ENCODE measurements around the gene ZNRF2.

ZNRF2 gene

GRCh38 chr7:30240106-30240800, 44.1 kb upstream of the ZNRF2 start:
- TF ChIP-seq EZH2 (optimal IDR thresholded peaks at IDR 0.05; ENCODE audit: low read depth, low read length): no peak
- TF ChIP-seq CTCF (IDR thresholded peaks at IDR 0.05; ENCODE audit: low read length): no peak
- no peak for TF ChIP-seq EZH2phosphoT487 (IDR thresholded peaks at IDR 0.05; ENCODE audit: low read length)
- Histone ChIP-seq H3K27me3 (replicated peaks; ENCODE audit: insufficient read depth, low read length) (no peaks in the 10 kb centered on the region), H2AFZ (ENCODE audit: low read length) (no peak overlapping the region), H3K4me2 (ENCODE audit: low read depth, low read length) (0 out of 2 replicates have a peak overlapping the region, but pooled peaks have one; percentile 8), H3K4me1 (ENCODE audit: low read length) (peaks cover 46% of the 10 kb centered on the region), H3K9me3 (replicated peaks; ENCODE audit: insufficient read depth, low read length) (no peaks in the 10 kb centered on the region), H3K9ac (ENCODE audit: low read length) (no peak overlapping the region), H3F3A (ENCODE audit: insufficient read depth, low read length) (peaks cover 27% of the 10 kb centered on the region), H4K20me1 (ENCODE audit: insufficient read depth, low read length) (no peaks in the 10 kb centered on the region), H3K27ac (ENCODE audit: low read length) (no peak overlapping the region), H3K79me2 (ENCODE audit: low read length) (no peaks in the 10 kb centered on the region), H3K9me2 (replicated peaks; ENCODE audit: insufficient read depth, low read length) (no peaks in the 10 kb centered on the region), H3K36me3 (replicated peaks; ENCODE audit: insufficient read depth, low read length) (no peaks in the 10 kb centered on the region), H3K4me3 (ENCODE audit: low read length) (no peak overlapping the region)
- DNase-seq: no peak

- Histone ChIP-seq H2AFZ (ENCODE audit: low read length) (no peak overlapping the region), H3K4me3 (ENCODE audit: low read length) (no peak overlapping the region), H3K4me1 (ENCODE audit: low read length) (peaks cover 41% of the 10 kb centered on the region), H3K4me2 (ENCODE audit: low read depth, low read length) (no peak overlapping the region), H3K27me3 (replicated peaks; ENCODE audit: insufficient read depth, low read length) (no peaks in the 10 kb centered on the region), H3K79me2 (ENCODE audit: low read length) (no peaks in the 10 kb centered on the region), H3K9me2 (replicated peaks; ENCODE audit: insufficient read depth, low read length) (no peaks in the 10 kb centered on the region), H3K9me3 (replicated peaks; ENCODE audit: insufficient read depth, low read length) (no peaks in the 10 kb centered on the region), H3K27ac (ENCODE audit: low read length) (no peak overlapping the region), H3K36me3 (replicated peaks; ENCODE audit: insufficient read depth, low read length) (no peaks in the 10 kb centered on the region), H4K20me1 (ENCODE audit: insufficient read depth, low read length) (no peaks in the 10 kb centered on the region), H3K9ac (ENCODE audit: low read length) (no peak overlapping the region), H3F3A (ENCODE audit: insufficient read depth, low read length) (peaks cover 25% of the 10 kb centered on the region)
- TF ChIP-seq EZH2 (optimal IDR thresholded peaks at IDR 0.05; ENCODE audit: low read depth, low read length) (no peak), CTCF (IDR thresholded peaks at IDR 0.05; ENCODE audit: low read length) (no peak), EZH2phosphoT487 (IDR thresholded peaks at IDR 0.05; ENCODE audit: low read length) (no peak)
- no peak for DNase-seq
Observed at GRCh38 chr7:30241767-30242166, 42.6 kb upstream of the ZNRF2 start.

GRCh38 chr7:30244340-30244739, 40.1 kb upstream of the ZNRF2 start:
- H3F3A ChIP-seq (ENCODE audit: insufficient read depth, low read length): peaks cover 4% of the 10 kb centered on the region
- no peaks in the 10 kb centered on the region for H3K27me3 ChIP-seq (replicated peaks; ENCODE audit: insufficient read depth, low read length)
- no peaks in the 10 kb centered on the region for H4K20me1 ChIP-seq (ENCODE audit: insufficient read depth, low read length)
- no peak overlapping the region for H3K27ac ChIP-seq (ENCODE audit: low read length)
- TF ChIP-seq EZH2phosphoT487 (IDR thresholded peaks at IDR 0.05; ENCODE audit: low read length) (no peak), EZH2 (optimal IDR thresholded peaks at IDR 0.05; ENCODE audit: low read depth, low read length) (no peak), CTCF (IDR thresholded peaks at IDR 0.05; ENCODE audit: low read length) (no peak)
- no peak overlapping the region for H3K4me2 ChIP-seq (ENCODE audit: low read depth, low read length)
- DNase-seq: no peak
- H3K9me2 ChIP-seq (replicated peaks; ENCODE audit: insufficient read depth, low read length): no peaks in the 10 kb centered on the region
- no peaks in the 10 kb centered on the region for H3K79me2 ChIP-seq (ENCODE audit: low read length)
- H3K9ac ChIP-seq (ENCODE audit: low read length): no peak overlapping the region
- H3K9me3 ChIP-seq (replicated peaks; ENCODE audit: insufficient read depth, low read length): no peaks in the 10 kb centered on the region
- peaks cover 23% of the 10 kb centered on the region for H3K4me1 ChIP-seq (ENCODE audit: low read length)
- no peaks in the 10 kb centered on the region for H3K36me3 ChIP-seq (replicated peaks; ENCODE audit: insufficient read depth, low read length)
- no peak overlapping the region for H3K4me3 ChIP-seq (ENCODE audit: low read length)
- H2AFZ ChIP-seq (ENCODE audit: low read length): no peak overlapping the region
